Gastroesophageal sphincter (tissue), 3 donors: Measurements from ENCODE around the gene MYADML2.

ENCODE experiments used
- CTCF ChIP-seq, 4 experiments: fragments of 200-600 bp in 2 of 4; fragments of 450-650 bp in 2 of 4; sonication (generic) in 1 of 4; IDR thresholded peaks; one replicate each; pipeline ENCODE4 v1.5.1; 2017 to 2019; ENCODE audit warnings: antibody characterized with exemption in 4 of 4, mild to moderate bottlenecking in 2 of 4, moderate library complexity in 2 of 4
- POLR2A ChIP-seq, 2 donors: fragments of 450-650 bp; IDR thresholded peaks; one replicate each; pipeline ENCODE4 v1.6.1; 2017; ENCODE audit warnings: antibody characterized with exemption in 2 of 2, mild to moderate bottlenecking in 2 of 2, moderate library complexity in 1 of 2

- no peak for TF ChIP-seq POLR2A (IDR thresholded peaks at IDR 0.05)
- TF ChIP-seq CTCF (IDR thresholded peaks at IDR 0.05) = no peak
Measured at GRCh38 chr17:81929253-81930141, 17.5 kb downstream of the MYADML2 start.
